K562 (cell line): ENCODE measurements around the gene ACKR2. TPM values are rescaled to one million over a fixed set of nuclear protein-coding genes. Genes with fewer than 3 reads are reported as not detected.

Experiments
- ATAC-seq: fragments of 200-7000 bp; cut with Tn5 transposase; 3 replicates; pipeline ENCODE4 v1.9.1; 2020; ENCODE audit warnings: moderate library complexity
- BruUV-seq: library from RNA; stranded (reverse); fragments of 400-500 nt; replicated peaks from 2 replicates; lab custom pipeline; 2021; lab: Mats Ljungman, UMichigan
- CTCF ChIA-PET: fragments of 300-600 bp; formaldehyde crosslinking; extraction: SDS; loops from one replicate; lab custom pipeline; 2021; ENCODE audit warnings: low intra/inter-chr PET ratio; lab: Yijun Ruan, JAX
- POLR2A ChIA-PET: fragments of 300-600, 350-650 bp; sonication (Branson Sonifier 250); formaldehyde crosslinking; extraction: SDS; loops from one replicate; lab custom pipeline; 2021; ENCODE audit warnings: antibody characterized with exemption, inconsistent platforms; lab: Yijun Ruan, JAX
- DNase-seq, 4 experiments: peaks; one replicate each; pipeline versions ENCODE4 v3.0.0 to v3.0.0-alpha.2; 2011 to 2018; ENCODE audit warnings: low spot score in 3 of 4, mixed read lengths in 3 of 4; ENCODE audit errors: extremely low read depth in 1 of 4
- FAIRE-seq: peaks from 2 replicates; lab custom pipeline; 2011; peaks lifted over from hg19 to GRCh38; lab: Jason Lieb, UNC
- H2AFZ ChIP-seq: 2 replicates; pipeline ENCODE4 v1.6.0; 2011; ENCODE audit warnings: low read depth, low read length, control low read depth, inconsistent platforms
- H3K27ac ChIP-seq: fragments of 200-600 bp; 3 replicates; pipeline ENCODE4 v1.8.0; 2011; ENCODE audit warnings: low read depth, mild to moderate bottlenecking, control low read depth, inconsistent platforms, low read length, moderate library complexity, mixed read lengths; ENCODE audit errors: extremely low read depth
- H3K27me3 ChIP-seq, 2 experiments: fragments of 300-600 bp in 1 of 2; 2 replicates in 1 of 2; 3 replicates in 1 of 2; pipeline versions ENCODE4 v1.6.0 to v1.8.0; 2011; ENCODE audit warnings: inconsistent platforms in 2 of 2, low read length in 2 of 2, mild to moderate bottlenecking in 1 of 2, mixed read lengths in 1 of 2, moderate library complexity in 1 of 2; ENCODE audit not compliant: control insufficient read depth in 2 of 2, insufficient read depth in 2 of 2
- H3K36me3 ChIP-seq: fragments of 300-600 bp; 3 replicates; pipeline ENCODE4 v1.8.0; 2011; ENCODE audit warnings: mild to moderate bottlenecking, low read length, inconsistent platforms; ENCODE audit not compliant: control insufficient read depth, insufficient read depth
- H3K4me1 ChIP-seq, 2 experiments: fragments of 200-600 bp in 1 of 2; replicated peaks in 1 of 2; 2 replicates in 1 of 2; 3 replicates in 1 of 2; pipeline versions ENCODE4 v1.5.1 to v1.8.0; 2011; ENCODE audit warnings: inconsistent platforms in 2 of 2, low read length in 2 of 2, mild to moderate bottlenecking in 1 of 2, mixed read lengths in 1 of 2, moderate library complexity in 1 of 2; ENCODE audit not compliant: control insufficient read depth in 2 of 2, insufficient read depth in 2 of 2
- H3K4me2 ChIP-seq: 2 replicates; pipeline ENCODE4 v1.6.1; 2011; ENCODE audit warnings: low read length, control low read depth, inconsistent platforms, mixed read lengths; ENCODE audit not compliant: insufficient read depth
- H3K4me3 ChIP-seq: fragments of 200-600 bp; sonication (generic), shearing (Covaris generic); 2 replicates; pipeline ENCODE4 v1.5.1; 2016; ENCODE audit warnings: control low read depth, inconsistent platforms
- H3K79me2 ChIP-seq: fragments of 200-600 bp; 3 replicates; pipeline ENCODE4 v1.8.0; 2011; ENCODE audit warnings: low read length, inconsistent platforms; ENCODE audit not compliant: control insufficient read depth, insufficient read depth
- H3K9ac ChIP-seq, 2 experiments: 2 replicates each; pipeline versions ENCODE4 v1.6.0 to v1.6.1; 2011; ENCODE audit warnings: low read depth in 2 of 2, low read length in 2 of 2, control low read depth in 1 of 2, inconsistent platforms in 1 of 2, mild to moderate bottlenecking in 1 of 2, mixed read lengths in 1 of 2; ENCODE audit not compliant: insufficient read depth in 1 of 2
- H3K9me1 ChIP-seq: one replicate; pipeline ENCODE4 v1.6.0; 2011; ENCODE audit warnings: inconsistent platforms, mild to moderate bottlenecking, low read length, moderate library complexity; ENCODE audit not compliant: control insufficient read depth, insufficient read depth
- H3K9me3 ChIP-seq: replicated peaks from 2 replicates; pipeline ENCODE4 v1.5.1; 2011; ENCODE audit warnings: low read depth, low read length, inconsistent platforms; ENCODE audit not compliant: control insufficient read depth, insufficient read depth
- H4K20me1 ChIP-seq: replicated peaks from 2 replicates; pipeline ENCODE4 v1.6.1; 2011; ENCODE audit warnings: low read length, inconsistent platforms, mixed read lengths; ENCODE audit not compliant: control insufficient read depth, insufficient read depth
- CBX5 ChIP-seq: IDR thresholded peaks from 2 replicates; pipeline ENCODE4 v1.6.1; 2014; ENCODE audit warnings: low read depth, borderline replicate concordance
- CHD2 ChIP-seq: IDR thresholded peaks from 2 replicates; pipeline ENCODE4 v1.6.1; 2011; ENCODE audit warnings: low read depth, low read length
- WGBS: fragments of 100-300 bp; shearing (Covaris generic); methylation state at CpG from one replicate; pipeline ENCODE4 v1.1.6; 2016; ENCODE audit warnings: low coverage, mixed read lengths; ENCODE audit not compliant: insufficient coverage; ENCODE audit errors: missing lambda C conversion rate; 5-methylcytosine and 5-hydroxymethylcytosine counted together
- in situ Hi-C: fragments of 300-500 bp; cut with MboI; formaldehyde crosslinking; loops from 4 replicates; pipeline ENCODE4 v1.15.0; 2018; ENCODE audit warnings: inconsistent platforms, mixed read lengths
- intact Hi-C: fragments of 100-400 bp; cut with micrococcal nuclease; formaldehyde crosslinking; loops from 2 replicates; pipeline ENCODE4 v1.14.2; 2022
- polyA plus RNA-seq, 8 experiments: library from polyadenylated mRNA; depleted of rRNA in 4 of 8; stranded (reverse) in 5 of 8; unstranded in 3 of 8; fragments of >200 nt; fragmentation: Nextera tagmentation in 2 of 8; fragmentation: Illumina TruSeq in 1 of 8; extraction: Ambion mirVana in 2 of 8; extraction: Trizol in 1 of 8; gene quantifications; 2 replicates each; pipeline versions ENCODE4 v1.2.1 to v1.2.3, GENCODE V29; 2011 to 2014; ENCODE audit warnings: inconsistent platforms in 1 of 8, missing spikeins in 1 of 8
- total RNA-seq, 7 experiments: library from RNA; depleted of rRNA in 6 of 7; stranded (reverse); fragments of >200 nt in 6 of 7; fragmentation: Illumina TruSeq in 2 of 7; extraction: Trizol in 2 of 7; gene quantifications; 2 replicates each; pipeline versions ENCODE4 v1.2.1 to v1.2.3, GENCODE V29; 2011 to 2021; ENCODE audit warnings: low replicate concordance in 1 of 7

Gene ACKR2
- total and polyA plus RNA-seq, 9 of the 15 experiments (the other 6 are each of a cell fraction or from before 2014, with no cell fraction given), result 0.03 to 0.69 (median 0.25) TPM; not detected in 1

GRCh38 chr3:42829628-42830436 is 20.6 kb downstream of the ACKR2 start:
- H3K4me3 ChIP-seq, result no peak overlapping the region
- no peaks in the 10 kb centered on the region for H3K79me2 ChIP-seq
- H3K36me3 ChIP-seq, result no peaks in the 10 kb centered on the region
- intact Hi-C loops (loop anchor here (1.0 to 10.0 kb wide), 4 partner anchors 49 to 328 kb away; partner anchors contain the start of gene VIPR1), in situ Hi-C loops (loop anchor here (5.0 kb wide), 1 partner anchor 48 kb away; no protein-coding TSS in a partner anchor)
- ChIA-PET CTCF (interaction anchor here (0.5 to 4.5 kb wide), 5 partner anchors 46 to 600 kb away, joined by 3 to 61 read pairs (median 5); no protein-coding TSS in a partner anchor), POLR2A (interaction anchor here (0.6 to 2.1 kb wide), 6 partner anchors 9 to 441 kb away, joined by 3 to 7 read pairs (median 4); partner anchors contain the start of gene HIGD1A)
- H4K20me1 ChIP-seq, result no peaks in the 10 kb centered on the region
- H2AFZ ChIP-seq, result no peak overlapping the region
- no peak for DNase-seq
- no peak for FAIRE-seq
- TF ChIP-seq CBX5, result no peak
- 0 out of 2 replicates have a peak, but pooled peaks have one; percentile 3 for TF ChIP-seq CHD2
- H3K9me1 ChIP-seq, result no peaks in the 10 kb centered on the region
- no peak overlapping the region for H3K9ac ChIP-seq
- WGBS, result 21% methylated on average over 5 of the region's 5 CpGs
- no TSS peak for BruUV-seq
- peaks cover 0 to 2% of the 10 kb centered on the region in 2 experiments; a peak in 1 of 5 replicates for H3K27me3 ChIP-seq
- no peaks in the 10 kb centered on the region for H3K4me1 ChIP-seq
- H3K9me3 ChIP-seq, result no peaks in the 10 kb centered on the region
- H3K4me2 ChIP-seq, result no peak overlapping the region
- no peak for ATAC-seq
- no peak overlapping the region for H3K27ac ChIP-seq
